Posterior cingulate gyrus (tissue), 11 donors: ENCODE data around the gene MRPL54.
"Not testable (repeated sequence)": the region's sequence is repeated elsewhere in the genome, so short reads cannot be mapped to it uniquely, and the experiment has no call there.

Source experiments
- DNase-seq, 10 donors: peaks; one replicate each; pipeline versions ENCODE4 v3.0.0 to v3.0.0-alpha.2; 2020 to 2021; ENCODE audit warnings: mixed read lengths in 3 of 10
- intact Hi-C: fragments of 100-400 bp; cut with DNase I; formaldehyde crosslinking; loops from one replicate; pipeline ENCODE4 v1.15.1; 2023

Gene MRPL54

DNA sequence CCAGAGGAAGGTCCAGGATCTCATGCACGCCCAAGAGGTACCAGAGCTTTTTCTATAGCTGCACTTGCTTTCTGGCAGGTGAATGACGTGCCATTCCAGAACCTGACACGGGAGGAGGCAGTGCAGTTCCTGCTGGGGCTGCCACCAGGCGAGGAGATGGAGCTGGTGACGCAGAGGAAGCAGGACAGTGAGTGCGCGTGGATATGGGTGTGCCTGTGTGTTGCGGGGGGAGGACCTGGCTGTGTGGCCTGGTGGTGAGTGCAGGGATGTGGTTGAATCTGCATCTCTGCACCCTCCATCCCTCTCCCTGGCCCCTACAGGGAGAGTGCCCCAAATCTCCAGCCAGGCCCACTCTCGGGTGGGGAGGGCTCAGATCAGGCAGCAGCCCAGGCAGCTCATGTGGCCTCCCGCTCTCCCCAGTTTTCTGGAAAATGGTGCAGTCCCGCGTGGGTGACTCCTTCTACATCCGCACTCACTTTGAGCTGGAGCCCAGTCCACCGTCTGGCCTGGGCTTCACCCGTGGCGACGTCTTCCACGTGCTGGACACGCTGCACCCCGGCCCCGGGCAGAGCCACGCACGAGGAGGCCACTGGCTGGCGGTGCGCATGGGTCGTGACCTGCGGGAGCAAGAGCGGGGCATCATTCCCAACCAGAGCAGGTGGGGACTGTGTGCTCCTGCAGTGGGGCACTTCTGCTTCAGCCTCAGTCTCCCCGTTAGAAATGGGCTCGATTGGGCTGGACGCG lies 23.8 kb upstream of the MRPL54 start:
- DNase-seq = no peak
- intact Hi-C loops = no loop called here

DNA sequence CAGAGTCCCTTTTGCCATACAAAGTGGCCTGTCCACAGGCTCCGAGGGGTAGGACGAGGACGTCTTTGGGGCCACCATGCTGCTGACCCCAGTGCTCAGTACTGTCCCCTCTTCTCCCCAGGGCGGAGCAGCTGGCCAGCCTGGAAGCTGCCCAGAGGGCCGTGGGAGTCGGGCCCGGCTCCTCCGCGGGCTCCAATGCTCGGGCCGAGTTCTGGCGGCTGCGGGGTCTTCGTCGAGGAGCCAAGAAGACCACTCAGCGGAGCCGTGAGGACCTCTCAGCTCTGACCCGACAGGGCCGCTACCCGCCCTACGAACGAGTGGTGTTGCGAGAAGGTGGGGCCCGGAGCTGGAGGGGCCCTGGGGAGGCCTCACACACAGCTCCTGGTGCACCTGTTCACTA lies 22.1 kb upstream of the MRPL54 start:
- no peak for DNase-seq
- intact Hi-C loops = no loop called here

DNA sequence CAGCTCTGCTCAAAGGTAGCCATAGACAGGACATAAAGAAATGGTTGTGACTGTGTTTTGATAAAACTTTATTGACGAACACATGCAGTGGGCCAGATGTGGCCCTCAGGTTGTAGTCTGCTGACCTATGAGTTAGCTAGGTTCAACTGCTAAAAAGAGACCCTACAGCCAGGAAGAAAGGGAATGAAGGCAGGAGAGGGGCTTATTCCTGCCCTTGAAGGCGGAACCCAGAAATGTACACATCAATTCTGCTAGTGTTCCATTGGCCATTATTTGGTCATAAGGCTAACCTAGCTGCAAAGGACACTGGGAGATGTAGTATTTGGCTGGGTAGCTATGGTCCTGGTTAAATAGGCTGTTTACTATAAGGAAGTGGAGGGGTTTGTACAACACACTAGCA lies 19.0 kb upstream of the MRPL54 start:
- intact Hi-C loops = no loop called here
- DNase-seq = no peak

DNA sequence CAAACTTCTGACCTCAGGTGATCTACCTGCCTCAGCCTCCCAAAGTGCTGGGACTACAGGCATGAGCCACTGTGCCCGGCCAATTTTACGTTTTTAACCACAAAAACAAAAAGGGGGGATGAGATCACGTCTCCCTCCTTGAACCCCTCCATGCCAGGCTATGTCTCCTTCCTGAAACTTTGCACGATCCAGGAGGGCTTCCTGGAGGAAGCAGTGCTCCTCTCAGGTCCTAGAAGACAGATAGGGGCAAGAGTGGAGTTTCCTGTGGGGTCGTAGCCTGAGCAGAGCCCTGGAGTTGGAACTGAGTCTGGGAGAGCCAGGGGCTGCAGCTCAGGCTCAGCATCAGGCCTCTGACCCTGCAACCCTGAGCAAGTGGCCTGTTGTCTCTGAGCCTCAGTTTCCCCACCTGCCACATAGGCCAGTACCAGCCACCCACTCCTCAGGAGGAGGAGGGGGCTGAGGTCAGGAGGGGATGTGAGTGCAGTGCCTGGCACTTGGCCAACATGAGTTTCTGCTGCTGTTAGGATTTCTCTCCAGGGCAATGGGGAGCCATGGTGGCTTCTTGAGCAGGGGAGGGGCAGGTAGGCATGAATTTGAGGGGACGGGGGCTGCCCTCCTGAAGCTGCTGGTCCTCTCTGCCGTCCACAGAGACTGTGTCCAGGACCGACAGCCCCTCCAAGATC lies 17.0 kb upstream of the MRPL54 start:
- DNase-seq = no peak
- intact Hi-C loops = no loop called here

DNA sequence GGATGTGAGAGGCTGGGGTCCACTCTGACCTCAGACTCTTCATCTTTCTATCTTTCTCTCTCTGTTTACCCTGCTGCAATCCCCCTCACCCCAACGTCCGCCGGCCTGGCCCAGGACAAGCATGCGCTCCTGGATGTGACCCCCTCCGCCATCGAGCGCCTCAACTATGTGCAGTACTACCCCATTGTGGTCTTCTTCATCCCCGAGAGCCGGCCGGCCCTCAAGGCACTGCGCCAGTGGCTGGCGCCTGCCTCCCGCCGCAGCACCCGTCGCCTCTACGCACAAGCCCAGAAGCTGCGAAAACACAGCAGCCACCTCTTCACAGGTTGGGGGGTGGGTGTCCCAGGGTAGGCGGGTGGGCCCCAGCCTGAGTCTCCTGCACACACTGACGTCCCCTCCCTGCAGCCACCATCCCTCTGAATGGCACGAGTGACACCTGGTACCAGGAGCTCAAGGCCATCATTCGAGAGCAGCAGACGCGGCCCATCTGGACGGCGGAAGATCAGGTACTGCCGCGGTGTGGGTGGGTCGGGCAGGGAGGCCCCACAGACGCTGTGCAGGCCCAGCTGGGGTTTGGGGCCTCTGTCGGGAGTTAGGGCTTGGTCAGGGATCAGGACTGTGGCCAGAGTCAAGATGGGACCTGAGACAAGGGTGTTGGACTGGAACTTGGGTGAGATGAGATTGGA lies 16.0 kb upstream of the MRPL54 start:
- DNase-seq = no peak
- intact Hi-C loops = no loop called here

DNA sequence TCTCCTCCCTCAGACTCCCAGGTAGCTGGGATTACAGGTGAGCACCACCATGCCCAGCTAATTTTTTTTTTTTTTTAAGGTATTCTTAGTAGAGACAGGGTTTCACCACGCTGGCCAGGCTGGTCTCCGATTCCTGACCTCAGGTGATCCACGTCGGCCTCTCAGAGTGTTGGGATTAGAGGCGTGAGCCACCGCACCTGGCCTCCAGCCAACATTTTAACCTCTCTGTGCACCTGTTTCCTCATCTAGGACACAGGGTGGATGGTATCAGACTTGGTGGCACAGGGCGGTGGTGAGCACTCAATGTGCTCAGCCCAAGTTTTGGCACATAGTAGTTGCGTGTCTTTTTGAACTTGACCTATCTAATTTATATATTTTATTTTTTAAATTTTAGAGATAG lies 13.5 kb upstream of the MRPL54 start:
- DNase-seq = no peak
- intact Hi-C loops = no loop called here

DNA sequence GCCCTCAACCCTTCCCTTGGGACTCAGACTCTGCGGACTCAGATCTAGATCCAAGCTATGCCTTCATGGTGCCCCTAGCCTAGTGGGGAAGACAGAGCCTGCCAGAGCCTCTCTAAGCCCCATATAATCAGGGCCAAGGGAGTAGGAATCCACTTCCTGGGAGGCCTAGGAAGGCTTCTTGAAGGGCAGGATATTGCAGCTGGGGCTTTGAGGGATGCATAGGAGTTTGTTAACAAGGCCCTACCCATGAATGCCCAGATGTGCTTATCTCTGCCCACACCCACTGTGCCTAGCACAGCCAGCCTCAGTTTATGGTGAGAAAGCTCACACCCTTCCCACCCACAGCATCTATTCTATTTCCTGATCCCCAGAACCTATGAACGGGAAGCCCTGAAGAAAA lies 12.3 kb upstream of the MRPL54 start:
- intact Hi-C loops = no loop called here
- no peak for DNase-seq

DNA sequence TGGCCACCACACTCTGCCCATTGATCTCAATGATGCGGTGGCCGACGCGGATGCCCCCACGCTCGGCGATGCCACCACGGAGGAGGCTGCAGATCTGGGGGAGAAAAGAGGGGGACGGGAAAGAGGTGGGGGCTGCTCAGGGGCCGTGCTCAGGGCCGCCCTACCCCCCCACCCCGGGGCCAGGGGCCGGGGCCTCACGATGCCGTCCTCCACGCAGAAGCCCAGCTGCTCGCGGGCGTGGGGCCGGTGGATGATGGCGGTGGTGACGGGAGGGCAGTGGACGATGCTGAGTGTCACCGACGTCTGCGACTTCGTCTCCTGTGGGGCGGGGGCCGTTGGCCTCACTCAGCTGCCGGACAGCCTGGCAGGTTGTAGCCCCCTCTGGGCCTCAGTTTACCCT lies 11.2 kb upstream of the MRPL54 start:
- intact Hi-C loops = no loop called here
- no peak for DNase-seq

DNA sequence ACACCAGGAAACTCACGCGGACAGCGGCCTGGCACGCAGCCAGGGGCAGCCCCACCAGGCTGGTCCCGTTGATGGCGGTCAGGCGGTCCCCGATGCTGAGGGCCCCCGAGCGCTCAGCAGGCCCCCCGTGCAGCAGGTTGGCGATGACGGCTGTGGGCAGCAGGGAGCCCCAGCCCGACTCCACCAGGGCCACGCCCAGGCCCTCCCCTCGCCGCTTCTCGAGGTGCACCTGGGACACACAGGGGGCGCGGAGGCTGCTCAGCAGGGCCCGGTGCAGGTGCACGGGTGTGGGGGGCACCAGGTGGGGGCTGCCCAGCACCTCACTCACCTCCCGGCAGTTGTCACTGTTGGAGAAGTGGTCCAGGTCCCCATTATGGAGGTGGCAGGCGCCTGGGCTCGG lies 10.0 kb upstream of the MRPL54 start:
- intact Hi-C loops = no loop called here
- no peak for DNase-seq

DNA sequence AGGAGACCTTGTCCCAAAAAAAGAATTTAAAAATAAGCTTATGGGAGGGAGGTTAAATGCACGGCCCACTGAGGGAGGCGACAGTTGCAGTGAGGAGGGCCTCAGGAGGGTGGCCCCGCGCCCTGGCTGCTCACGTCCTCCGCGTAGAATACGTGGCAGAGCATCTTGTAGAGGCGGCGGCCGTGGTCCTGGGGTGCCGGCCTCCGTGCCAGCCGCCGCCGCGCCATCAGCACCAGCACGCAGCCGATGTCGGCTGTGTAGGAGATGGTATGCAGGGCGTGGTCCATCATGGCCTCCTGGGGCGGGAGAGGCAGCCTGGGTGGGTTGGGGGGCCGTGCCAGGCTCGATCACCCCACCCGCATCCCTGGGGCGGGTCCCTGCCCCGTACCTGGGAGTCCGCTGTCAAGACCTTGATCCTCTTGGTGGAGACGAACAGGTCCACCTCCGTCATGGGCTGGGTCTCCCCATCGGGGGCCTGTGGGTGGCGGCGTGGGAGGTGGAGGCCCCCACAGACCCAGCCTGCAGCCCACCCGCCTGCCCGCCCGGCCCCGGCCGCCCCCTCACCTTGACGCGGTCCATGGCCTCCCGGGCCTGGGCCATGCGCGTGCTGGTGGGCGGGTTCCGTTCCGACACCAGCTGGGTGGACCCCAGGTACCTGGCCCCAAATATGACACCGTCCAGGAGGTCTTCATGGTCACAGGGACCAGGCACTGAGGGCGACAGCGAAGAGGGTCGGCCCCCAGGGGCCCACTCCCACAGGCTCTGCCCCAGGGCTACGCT lies 8.7 kb upstream of the MRPL54 start:
- intact Hi-C loops = no loop called here
- DNase-seq = no peak

DNA sequence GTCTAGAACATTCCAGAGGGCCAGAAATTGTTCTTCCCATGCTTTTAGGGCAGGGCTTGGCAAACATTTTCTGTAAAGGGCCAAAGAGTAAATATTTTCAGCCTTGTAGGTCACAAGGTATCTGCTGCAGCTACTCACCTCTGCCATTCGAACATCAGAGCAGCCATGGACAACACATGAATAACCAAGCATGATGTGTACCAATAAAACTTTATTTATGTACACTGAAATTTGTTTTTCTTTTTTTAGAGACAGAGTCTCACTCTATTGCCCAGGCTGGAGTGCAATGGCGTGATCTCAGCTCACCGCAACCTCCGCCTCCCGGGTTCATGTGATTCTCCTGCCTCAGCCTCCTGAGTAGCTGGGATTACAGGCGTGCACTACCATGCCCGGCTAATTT lies 4.8 kb upstream of the MRPL54 start:
- DNase-seq, intact Hi-C loops: not testable (repeated sequence)

DNA sequence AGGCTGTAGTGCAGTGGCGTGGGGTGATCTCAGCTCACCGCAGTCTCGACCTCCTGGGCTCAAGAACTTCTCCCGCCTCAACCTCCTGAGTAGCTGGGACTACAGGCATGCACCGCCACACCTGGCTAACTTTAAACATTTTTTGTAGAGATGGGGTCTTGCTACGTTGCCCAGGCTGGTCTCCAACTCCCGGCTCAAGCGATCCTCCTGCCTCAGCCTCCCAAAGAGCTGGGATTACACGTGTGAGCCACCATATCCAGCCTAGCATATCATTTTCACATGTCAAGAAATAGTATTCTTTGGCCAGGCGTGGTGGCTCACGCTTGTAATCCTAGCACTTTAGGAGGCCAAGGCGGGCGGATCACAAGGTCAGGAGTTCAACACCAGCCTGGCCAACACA lies 4.2 kb upstream of the MRPL54 start:
- DNase-seq, intact Hi-C loops: not testable (repeated sequence)

DNA sequence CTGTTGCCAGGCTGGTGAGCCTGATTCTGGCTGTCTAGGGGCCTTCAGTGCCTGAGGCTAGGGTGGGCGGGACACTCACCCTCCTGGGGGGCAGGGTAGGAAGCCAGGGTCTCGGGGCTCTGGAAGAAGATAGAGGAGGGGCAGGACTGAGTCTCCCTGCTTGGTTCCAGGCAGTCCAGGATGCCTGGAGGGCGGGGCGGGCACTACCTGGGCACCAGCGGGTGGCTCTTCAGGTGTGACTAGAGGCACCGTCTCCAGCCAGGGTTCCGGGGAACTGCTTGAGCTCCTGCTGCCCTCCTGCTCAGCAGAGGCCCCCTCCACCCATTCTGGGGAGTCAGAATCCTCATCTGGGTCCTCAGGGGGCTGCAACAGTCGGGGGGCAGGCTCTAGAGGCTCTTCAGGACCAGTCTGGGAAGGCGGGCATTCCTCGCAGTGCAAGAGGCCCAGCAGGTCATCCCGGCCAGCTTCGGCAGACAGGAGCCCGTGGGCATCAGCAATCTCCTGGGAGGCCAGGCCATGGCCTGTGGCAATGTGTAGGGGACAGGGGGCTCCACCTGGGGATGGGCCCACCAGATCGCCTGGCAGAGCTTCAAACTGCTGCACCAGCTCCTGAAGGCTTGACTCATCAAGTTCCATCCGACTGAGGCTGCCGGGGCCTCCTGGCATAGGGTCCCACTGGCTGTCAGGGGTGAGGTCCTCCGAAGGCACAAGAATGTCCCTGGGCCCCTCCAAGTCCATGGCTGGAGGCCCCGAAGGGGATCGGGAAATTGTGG lies 2.8 kb upstream of the MRPL54 start:
- DNase-seq = no peak
- intact Hi-C loops = no loop called here

DNA sequence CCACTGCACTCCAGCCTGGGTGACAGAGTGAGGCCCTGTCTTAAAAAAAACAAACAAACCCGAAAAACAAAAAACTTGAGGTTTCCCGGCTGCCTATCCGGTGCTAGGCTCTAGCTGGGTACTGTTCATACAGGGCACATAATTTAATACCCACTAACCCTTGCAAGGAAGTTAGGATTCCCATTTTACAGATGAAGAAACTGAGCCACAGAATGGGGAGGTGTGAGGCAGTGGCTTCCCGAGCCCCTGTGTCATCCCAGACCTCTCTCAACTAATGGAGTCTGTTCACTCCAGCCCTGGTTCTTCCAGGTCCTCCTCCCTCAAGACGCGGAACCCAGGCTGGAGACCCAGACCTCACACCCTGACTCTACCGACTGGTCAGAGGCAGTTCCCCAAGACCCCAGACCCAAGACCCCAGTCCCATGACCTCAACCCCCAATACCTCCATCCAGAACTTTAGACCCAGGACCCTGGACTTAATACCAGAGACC lies 1.6 kb upstream of the MRPL54 start:
- intact Hi-C loops = no loop called here
- DNase-seq = no peak

DNA sequence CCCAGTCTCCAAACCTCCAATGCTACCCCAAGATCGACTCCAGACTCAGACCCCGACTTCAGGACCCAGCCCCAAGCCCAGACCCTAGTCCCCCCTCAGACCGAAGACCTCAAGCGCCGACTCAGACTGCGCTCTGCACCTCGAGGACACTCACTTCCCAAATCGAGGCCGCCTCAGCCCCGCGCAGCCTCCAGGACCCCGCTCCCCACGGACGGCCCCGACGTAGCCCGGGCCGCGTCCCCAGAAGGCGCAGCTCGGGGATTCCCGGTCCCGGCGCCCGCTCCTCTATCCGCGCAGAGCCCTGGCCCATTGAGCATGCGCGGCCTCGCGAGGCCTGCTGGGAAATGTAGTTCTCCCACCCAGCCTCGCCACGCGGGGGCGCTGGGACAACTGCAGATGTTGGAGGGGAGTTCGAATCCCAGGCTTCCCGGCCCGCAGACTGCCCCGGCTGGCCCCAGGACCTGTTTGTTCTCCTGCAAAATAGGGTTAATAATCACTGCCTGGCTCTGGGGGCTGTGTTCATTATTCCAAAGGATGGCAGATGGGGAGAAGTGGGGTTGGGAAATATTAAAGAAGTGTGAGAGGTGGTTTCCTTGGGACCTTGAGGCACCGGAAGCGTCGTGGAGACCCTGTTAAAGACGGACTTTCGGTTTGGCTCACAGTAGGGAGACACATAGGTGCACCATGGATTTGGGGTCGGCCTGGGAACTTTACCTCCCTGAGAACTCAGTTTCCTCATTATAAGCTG lies 926 bp upstream of the MRPL54 start, which contains the start of gene APBA3:
Gene APBA3, minus strand, starts transcription at position 311 of the 748 bp plus-strand sequence. CDS start 1,428 bp downstream, outside the sequence.
- intact Hi-C loops = no loop called here
- peak; percentile 85 to 98 (median 90) for DNase-seq

DNA sequence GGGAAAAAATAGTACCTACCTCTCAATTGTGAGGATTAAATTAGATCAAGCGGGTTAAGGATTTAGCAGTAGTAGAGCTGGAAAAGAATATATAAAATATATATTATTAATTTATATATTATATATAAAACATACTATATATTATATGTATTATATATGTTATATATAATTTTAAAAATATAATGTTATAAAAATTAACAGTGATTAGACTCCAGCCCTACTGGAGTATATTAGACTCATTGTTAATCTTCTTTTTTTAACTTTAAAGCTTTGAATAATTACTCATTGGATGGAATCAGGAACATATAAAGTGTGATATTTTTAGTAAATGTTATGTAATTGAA lies 380 bp upstream of the MRPL54 start:
- DNase-seq = no peak
- intact Hi-C loops = no loop called here

DNA sequence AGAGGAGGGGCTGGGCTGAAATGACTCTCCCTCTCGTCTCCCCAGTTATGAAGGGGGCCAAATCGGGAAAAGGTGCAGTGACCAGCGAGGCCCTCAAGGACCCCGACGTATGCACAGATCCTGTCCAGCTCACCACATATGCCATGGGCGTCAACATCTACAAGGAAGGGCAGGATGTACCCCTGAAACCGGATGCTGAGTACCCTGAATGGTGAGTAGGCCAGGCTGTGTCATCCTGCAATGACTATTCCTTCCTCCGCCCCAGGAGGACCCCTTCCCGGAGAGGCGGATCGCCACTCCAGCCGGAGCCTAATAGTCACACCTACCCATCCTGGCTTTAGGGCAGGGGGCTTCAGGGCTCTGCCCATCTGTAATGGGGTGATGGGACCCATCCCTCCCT lies 2.6 kb downstream of the MRPL54 start:
- intact Hi-C loops = no loop called here
- DNase-seq = no peak

DNA sequence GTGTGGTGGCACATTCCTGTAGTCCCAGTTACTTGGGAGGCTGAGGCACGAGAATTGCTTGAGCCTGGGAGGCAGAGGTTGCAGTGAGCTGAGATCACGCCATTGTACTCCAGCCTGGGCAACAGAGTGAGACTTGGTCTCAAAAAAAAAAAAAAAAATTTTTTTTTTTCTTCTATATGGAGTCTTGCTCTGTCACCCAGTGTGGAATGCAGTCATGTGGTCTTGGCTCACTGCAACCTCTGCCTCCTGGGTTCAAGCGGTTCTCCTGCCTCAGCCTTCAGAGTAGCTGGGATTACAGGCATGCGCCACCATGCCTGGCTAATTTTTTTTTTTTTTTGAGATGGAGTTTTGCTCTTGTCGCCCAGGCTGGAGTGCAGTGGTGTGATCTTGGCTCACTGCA lies 3.3 kb downstream of the MRPL54 start:
- intact Hi-C loops, DNase-seq: not testable (repeated sequence)

DNA sequence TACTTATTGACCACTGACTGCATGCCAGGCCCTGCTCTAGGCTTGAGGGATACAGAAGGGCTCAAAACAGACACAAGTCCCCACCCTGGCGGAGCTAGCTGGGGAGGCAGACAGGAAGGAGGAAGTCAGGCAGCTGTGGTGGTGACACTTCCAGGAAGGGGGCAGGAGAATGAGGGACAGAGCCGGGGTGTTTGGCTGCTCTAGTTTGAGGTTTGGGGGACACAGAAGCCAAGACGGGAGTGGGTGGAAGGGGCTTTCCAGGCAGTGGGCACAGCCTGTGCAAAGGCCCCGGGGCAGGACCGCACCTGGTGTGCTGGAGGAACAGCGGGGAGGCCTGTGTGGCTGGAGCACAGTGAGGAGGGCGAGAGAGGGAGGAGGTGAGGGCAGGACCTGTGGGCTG lies 4.0 kb downstream of the MRPL54 start:
- DNase-seq = no peak
- intact Hi-C loops = no loop called here
